HG03432 (cell line): Measurements from ENCODE around the gene PTPRE.
A peak's percentile ranks its signal among the peaks of the same experiment; 100 is the strongest.

Experiments
- ATAC-seq: cut with Tn5 transposase; IDR thresholded peaks from one replicate; pipeline ENCODE4 v1.9.1; 2021; ENCODE audit warnings: mild to moderate bottlenecking, moderate library complexity; ENCODE audit not compliant: unreplicated experiment

The PTPRE gene

GRCh38 chr10:128018236-128018635, 111.3 kb downstream of the PTPRE start:
- ATAC-seq, result no peak

GRCh38 chr10:128018691-128019090, 111.8 kb downstream of the PTPRE start:
- no peak for ATAC-seq

GRCh38 chr10:128022261-128023196, 115.6 kb downstream of the PTPRE start:
- no peak for ATAC-seq

- no peak for ATAC-seq
Observed at GRCh38 chr10:128024426-128024825, 117.5 kb downstream of the PTPRE start.

- ATAC-seq, result no peak
Observed at GRCh38 chr10:128025437-128025836, 118.5 kb downstream of the PTPRE start.

GRCh38 chr10:128025951-128026350, 119.0 kb downstream of the PTPRE start:
- no peak for ATAC-seq

GRCh38 chr10:128026615-128027300, 119.9 kb downstream of the PTPRE start:
- no peak for ATAC-seq

- no peak for ATAC-seq
Observed at GRCh38 chr10:128027306-128027705, 120.4 kb downstream of the PTPRE start.

- no peak for ATAC-seq
Observed at GRCh38 chr10:128027822-128028507, 121.1 kb downstream of the PTPRE start.

- no peak for ATAC-seq
Observed at GRCh38 chr10:128028508-128029289, 121.8 kb downstream of the PTPRE start.

- no peak for ATAC-seq
Observed at GRCh38 chr10:128029290-128029651, 122.4 kb downstream of the PTPRE start.

GRCh38 chr10:128029731-128030369, 122.9 kb downstream of the PTPRE start:
- ATAC-seq, result no peak

GRCh38 chr10:128030498-128031072, 123.7 kb downstream of the PTPRE start:
- ATAC-seq, result no peak

- no peak for ATAC-seq
Observed at GRCh38 chr10:128031216-128031615, 124.3 kb downstream of the PTPRE start.

GRCh38 chr10:128032466-128032865, 125.6 kb downstream of the PTPRE start:
- ATAC-seq, result no peak

GRCh38 chr10:128035557-128035973, 128.7 kb downstream of the PTPRE start:
- ATAC-seq, result peak; percentile 81

- ATAC-seq, result no peak
Observed at GRCh38 chr10:128036011-128036615, 129.2 kb downstream of the PTPRE start.

- no peak for ATAC-seq
Observed at GRCh38 chr10:128036746-128037543, 130.0 kb downstream of the PTPRE start.

- ATAC-seq, result no peak
Observed at GRCh38 chr10:128040096-128040495, 133.2 kb downstream of the PTPRE start.
